IMR-90 (cell line): ENCODE data around the gene CIDEC.

Experiments used
- BHLHE40 ChIP-seq: fragments of 150-350 bp; IDR thresholded peaks from 2 replicates; pipeline ENCODE4 v1.6.1; 2016; ENCODE audit warnings: mild to moderate bottlenecking, low read depth, low read length
- CEBPB ChIP-seq: IDR thresholded peaks from 2 replicates; pipeline ENCODE4 v1.6.1; 2012; ENCODE audit warnings: low read depth, low read length, improper control_type of control experiment
- CHD1 ChIP-seq: IDR thresholded peaks from 2 replicates; pipeline ENCODE4 v1.6.1; 2012; ENCODE audit warnings: low read depth, low read length, improper control_type of control experiment
- FOS ChIP-seq: fragments of 150-350 bp; IDR thresholded peaks from 2 replicates; pipeline ENCODE4 v1.6.1; 2016; ENCODE audit warnings: low read depth, low read length
- MAFK ChIP-seq: IDR thresholded peaks from 2 replicates; pipeline ENCODE4 v1.6.1; 2012; ENCODE audit warnings: low read depth, low read length, improper control_type of control experiment
- MXI1 ChIP-seq: IDR thresholded peaks from 2 replicates; pipeline ENCODE4 v1.6.1; 2012; ENCODE audit warnings: low read depth, mild to moderate bottlenecking, low read length, moderate library complexity, borderline replicate concordance
- POLR2A ChIP-seq: IDR thresholded peaks from 2 replicates; pipeline ENCODE4 v1.6.1; 2012; ENCODE audit warnings: mild to moderate bottlenecking, low read depth, low read length
- RAD21 ChIP-seq: IDR thresholded peaks from 2 replicates; pipeline ENCODE4 v1.6.1; 2012; ENCODE audit warnings: low read length, improper control_type of control experiment
- RCOR1 ChIP-seq: IDR thresholded peaks from 2 replicates; pipeline ENCODE4 v1.6.1; 2012; ENCODE audit warnings: mild to moderate bottlenecking, low read length, improper control_type of control experiment; ENCODE audit not compliant: insufficient replicate concordance
- RFX5 ChIP-seq: IDR thresholded peaks from 2 replicates; pipeline ENCODE4 v1.8.0; 2012; ENCODE audit warnings: low read depth, mild to moderate bottlenecking, low read length, moderate library complexity
- SMC3 ChIP-seq: fragments of 150-350 bp; IDR thresholded peaks from 2 replicates; pipeline ENCODE4 v1.6.1; 2016; ENCODE audit warnings: low read depth, mild to moderate bottlenecking, antibody characterized with exemption, low read length, moderate library complexity
- TF ChIP-seq, protein P1 (sequence below): conservative IDR thresholded peaks from 2 replicates; pipeline ENCODE4 v1.5.1; 2012; ENCODE audit warnings: mild to moderate bottlenecking, low read depth, low read length, improper control_type of control experiment
- TF ChIP-seq, protein P2 (sequence below): fragments of 150-350 bp; IDR thresholded peaks from 2 replicates; pipeline ENCODE4 v1.6.1; 2016; ENCODE audit warnings: low read depth, mild to moderate bottlenecking, low read length, moderate library complexity, borderline replicate concordance
- TF ChIP-seq, protein P3 (sequence below): fragments of 150-350 bp; IDR thresholded peaks from 2 replicates; pipeline ENCODE4 v1.6.1; 2017; ENCODE audit warnings: mild to moderate bottlenecking, antibody characterized with exemption, low read length, low read depth

DNA sequence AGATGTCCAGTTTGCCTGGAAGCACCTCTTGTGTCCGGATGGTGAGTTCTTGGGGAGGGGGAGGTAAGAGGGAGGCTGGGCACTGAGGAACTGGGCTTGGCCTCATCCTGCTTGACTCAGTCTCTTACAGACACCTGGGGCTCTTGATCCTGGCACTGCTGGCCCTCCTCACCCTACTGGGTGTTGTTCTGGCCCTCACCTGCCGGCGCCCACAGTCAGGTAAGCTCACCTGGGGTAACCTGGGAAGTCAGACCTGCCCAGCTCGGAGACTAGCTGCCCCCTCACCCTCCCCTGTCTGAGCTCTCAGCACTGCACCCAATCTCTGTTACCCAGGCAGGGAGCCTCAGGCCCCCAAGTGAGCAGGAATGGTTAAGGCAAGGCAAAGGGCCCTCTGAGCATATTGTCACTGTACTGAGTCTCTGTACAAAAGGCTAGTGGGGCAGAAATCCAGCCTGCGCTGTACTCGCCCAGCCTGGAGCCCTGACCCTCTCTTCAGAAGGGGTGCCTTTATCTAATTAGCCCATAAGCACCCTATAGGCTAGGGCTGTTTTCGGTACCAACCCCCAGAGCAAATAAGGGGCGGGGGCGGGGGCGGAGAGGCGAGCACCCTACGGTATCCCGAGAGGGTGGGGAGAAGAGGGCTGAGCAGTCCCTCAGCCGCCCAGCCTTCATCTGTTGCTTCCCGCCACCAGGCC is 34.7 kb upstream of the CIDEC start:
- TF ChIP-seq, protein P1, sequence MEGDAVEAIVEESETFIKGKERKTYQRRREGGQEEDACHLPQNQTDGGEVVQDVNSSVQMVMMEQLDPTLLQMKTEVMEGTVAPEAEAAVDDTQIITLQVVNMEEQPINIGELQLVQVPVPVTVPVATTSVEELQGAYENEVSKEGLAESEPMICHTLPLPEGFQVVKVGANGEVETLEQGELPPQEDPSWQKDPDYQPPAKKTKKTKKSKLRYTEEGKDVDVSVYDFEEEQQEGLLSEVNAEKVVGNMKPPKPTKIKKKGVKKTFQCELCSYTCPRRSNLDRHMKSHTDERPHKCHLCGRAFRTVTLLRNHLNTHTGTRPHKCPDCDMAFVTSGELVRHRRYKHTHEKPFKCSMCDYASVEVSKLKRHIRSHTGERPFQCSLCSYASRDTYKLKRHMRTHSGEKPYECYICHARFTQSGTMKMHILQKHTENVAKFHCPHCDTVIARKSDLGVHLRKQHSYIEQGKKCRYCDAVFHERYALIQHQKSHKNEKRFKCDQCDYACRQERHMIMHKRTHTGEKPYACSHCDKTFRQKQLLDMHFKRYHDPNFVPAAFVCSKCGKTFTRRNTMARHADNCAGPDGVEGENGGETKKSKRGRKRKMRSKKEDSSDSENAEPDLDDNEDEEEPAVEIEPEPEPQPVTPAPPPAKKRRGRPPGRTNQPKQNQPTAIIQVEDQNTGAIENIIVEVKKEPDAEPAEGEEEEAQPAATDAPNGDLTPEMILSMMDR, result no peak
- TF ChIP-seq RFX5 (no peak), POLR2A (no peak), SMC3 (no peak), MXI1 (no peak), BHLHE40 (no peak), RAD21 (no peak), MAFK (no peak), RCOR1 (no peak), CEBPB (no peak), CHD1 (no peak), FOS (no peak)
- TF ChIP-seq, protein P2, sequence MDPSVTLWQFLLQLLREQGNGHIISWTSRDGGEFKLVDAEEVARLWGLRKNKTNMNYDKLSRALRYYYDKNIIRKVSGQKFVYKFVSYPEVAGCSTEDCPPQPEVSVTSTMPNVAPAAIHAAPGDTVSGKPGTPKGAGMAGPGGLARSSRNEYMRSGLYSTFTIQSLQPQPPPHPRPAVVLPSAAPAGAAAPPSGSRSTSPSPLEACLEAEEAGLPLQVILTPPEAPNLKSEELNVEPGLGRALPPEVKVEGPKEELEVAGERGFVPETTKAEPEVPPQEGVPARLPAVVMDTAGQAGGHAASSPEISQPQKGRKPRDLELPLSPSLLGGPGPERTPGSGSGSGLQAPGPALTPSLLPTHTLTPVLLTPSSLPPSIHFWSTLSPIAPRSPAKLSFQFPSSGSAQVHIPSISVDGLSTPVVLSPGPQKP, result no peak
- TF ChIP-seq, protein P3, sequence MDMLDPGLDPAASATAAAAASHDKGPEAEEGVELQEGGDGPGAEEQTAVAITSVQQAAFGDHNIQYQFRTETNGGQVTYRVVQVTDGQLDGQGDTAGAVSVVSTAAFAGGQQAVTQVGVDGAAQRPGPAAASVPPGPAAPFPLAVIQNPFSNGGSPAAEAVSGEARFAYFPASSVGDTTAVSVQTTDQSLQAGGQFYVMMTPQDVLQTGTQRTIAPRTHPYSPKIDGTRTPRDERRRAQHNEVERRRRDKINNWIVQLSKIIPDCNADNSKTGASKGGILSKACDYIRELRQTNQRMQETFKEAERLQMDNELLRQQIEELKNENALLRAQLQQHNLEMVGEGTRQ, result no peak
